CD14-positive monocyte (primary cell): ENCODE data around the gene RAB37. TPM values are rescaled to one million over a fixed set of nuclear protein-coding genes. Genes with fewer than 3 reads are reported as not detected.

Experiments
- DNase-seq, 3 donors: peaks; one replicate each; pipeline ENCODE4 v3.0.0-alpha.2; 2011 to 2022
- H2AFZ ChIP-seq: 2 replicates; pipeline ENCODE4 v1.6.0; 2012; ENCODE audit warnings: mild to moderate bottlenecking, low read depth, low read length, inconsistent platforms; ENCODE audit not compliant: insufficient read depth, poor library complexity, severe bottlenecking
- H3K27ac ChIP-seq, 2 donors: 1 replicate in 1 of 2; 2 replicates in 1 of 2; pipeline ENCODE4 v1.5.1; 2012 to 2013; ENCODE audit warnings: low read length in 2 of 2, control low read depth in 1 of 2, inconsistent platforms in 1 of 2, low read depth in 1 of 2, mild to moderate bottlenecking in 1 of 2
- H3K27me3 ChIP-seq, 2 donors: one replicate each; pipeline versions ENCODE4 v1.6.0 to v1.6.1; 2011 to 2013; ENCODE audit warnings: low read length in 2 of 2; ENCODE audit not compliant: control insufficient read depth in 2 of 2, insufficient read depth in 2 of 2
- H3K36me3 ChIP-seq, 2 donors: replicated peaks in 1 of 2; 1 replicate in 1 of 2; 2 replicates in 1 of 2; pipeline versions ENCODE4 v1.5.1 to v1.6.1; 2012 to 2013; ENCODE audit warnings: low read length in 2 of 2, control low read depth in 1 of 2, inconsistent platforms in 1 of 2, mild to moderate bottlenecking in 1 of 2; ENCODE audit not compliant: insufficient read depth in 2 of 2, control insufficient read depth in 1 of 2
- H3K4me1 ChIP-seq, 2 donors: 1 replicate in 1 of 2; 2 replicates in 1 of 2; pipeline versions ENCODE4 v1.5.1 to v1.6.1; 2012 to 2013; ENCODE audit warnings: low read length in 2 of 2, control low read depth in 1 of 2, inconsistent platforms in 1 of 2, mild to moderate bottlenecking in 1 of 2, moderate library complexity in 1 of 2; ENCODE audit not compliant: insufficient read depth in 2 of 2, control insufficient read depth in 1 of 2
- H3K4me2 ChIP-seq: replicated peaks from 2 replicates; pipeline ENCODE3; 2012; ENCODE audit warnings: low read length, moderate library complexity, mild to moderate bottlenecking; ENCODE audit not compliant: poor library complexity, severe bottlenecking; ENCODE audit errors: extremely low read depth
- H3K4me3 ChIP-seq, 3 experiments: fragments of 200-600 bp in 1 of 3; sonication (generic) in 1 of 3; replicated peaks in 1 of 3; 1 replicate in 2 of 3; 2 replicates in 1 of 3; pipeline ENCODE4 v1.5.1; 2011 to 2013; ENCODE audit warnings: low read length in 3 of 3, mild to moderate bottlenecking in 3 of 3, control low read depth in 2 of 3, low read depth in 2 of 3, inconsistent platforms in 1 of 3, moderate library complexity in 1 of 3
- H3K79me2 ChIP-seq: 2 replicates; pipeline ENCODE4 v1.6.0; 2012; ENCODE audit warnings: mild to moderate bottlenecking, control low read depth, inconsistent platforms, low read length, moderate library complexity; ENCODE audit not compliant: insufficient read depth
- H3K9ac ChIP-seq: 2 replicates; pipeline ENCODE4 v1.6.0; 2017; ENCODE audit warnings: low read length, mild to moderate bottlenecking; ENCODE audit not compliant: insufficient read depth, poor library complexity, severe bottlenecking
- H3K9me3 ChIP-seq, 2 donors: replicated peaks in 1 of 2; 1 replicate in 1 of 2; 2 replicates in 1 of 2; pipeline versions ENCODE4 v1.5.1 to v1.6.1; 2012 to 2013; ENCODE audit warnings: low read length in 2 of 2, control low read depth in 1 of 2; ENCODE audit not compliant: control insufficient read depth in 1 of 2, insufficient read depth in 1 of 2
- H4K20me1 ChIP-seq: 2 replicates; pipeline ENCODE4 v1.6.0; 2012; ENCODE audit warnings: mild to moderate bottlenecking, low read length, control low read depth, moderate library complexity; ENCODE audit not compliant: insufficient read depth
- H3K27ac Mint-ChIP-seq, 7 donors: one replicate each; pipeline ENCODE4 v1.8.0; 2020; ENCODE audit warnings: mild to moderate bottlenecking in 7 of 7, mixed read lengths in 7 of 7, moderate library complexity in 6 of 7, inconsistent platforms in 2 of 7
- H3K27me3 Mint-ChIP-seq, 3 donors: one replicate each; pipeline ENCODE4 v1.8.0; 2021 to 2022; ENCODE audit warnings: low read depth in 3 of 3, mild to moderate bottlenecking in 3 of 3, mixed read lengths in 3 of 3, moderate library complexity in 3 of 3, inconsistent platforms in 1 of 3
- H3K36me3 Mint-ChIP-seq, 2 donors: one replicate each; pipeline ENCODE4 v1.8.0; 2020; ENCODE audit warnings: mixed read lengths in 2 of 2, inconsistent platforms in 1 of 2, mild to moderate bottlenecking in 1 of 2
- H3K4me1 Mint-ChIP-seq: one replicate; pipeline ENCODE4 v1.8.0; 2020; ENCODE audit warnings: mild to moderate bottlenecking, mixed read lengths
- H3K4me3 Mint-ChIP-seq, 2 donors: one replicate each; pipeline ENCODE4 v1.8.0; 2020; ENCODE audit warnings: mild to moderate bottlenecking in 2 of 2, mixed read lengths in 2 of 2, moderate library complexity in 1 of 2
- H3K9me3 Mint-ChIP-seq, 7 donors: one replicate each; pipeline ENCODE4 v1.8.0; 2020 to 2022; ENCODE audit warnings: mixed read lengths in 7 of 7, mild to moderate bottlenecking in 6 of 7, moderate library complexity in 6 of 7, inconsistent platforms in 2 of 7
- WGBS: methylation state at CpG from one replicate; pipeline ENCODE4 v1.1.5; 2013; ENCODE audit warnings: missing lambda C conversion rate; ENCODE audit not compliant: insufficient coverage; 5-methylcytosine and 5-hydroxymethylcytosine counted together
- intact Hi-C, 2 donors: fragments of 100-400 bp; cut with micrococcal nuclease; formaldehyde crosslinking; loops; one replicate each; pipeline versions ENCODE4 v1.15.0 to v1.15.1; 2023
- polyA plus RNA-seq, 3 donors: library from polyadenylated mRNA; depleted of rRNA in 1 of 3; unstranded in 2 of 3; stranded (reverse) in 1 of 3; fragments of 300-500 nt in 2 of 3; fragments of >200 nt in 1 of 3; fragmentation: Illumina TruSeq in 2 of 3; gene quantifications; 1 replicate in 2 of 3; 2 replicates in 1 of 3; pipeline ENCODE4 v1.2.3, GENCODE V29; 2012 to 2021
- TF ChIP-seq, protein P1 (sequence below): fragments of 200-600 bp; IDR thresholded peaks from one replicate; pipeline ENCODE4 v1.8.0; 2022; ENCODE audit warnings: antibody characterized with exemption, mild to moderate bottlenecking

The RAB37 gene
- polyA plus RNA-seq, 3 donors, result 26.8 to 40.9 (median 33.1) TPM

DNA sequence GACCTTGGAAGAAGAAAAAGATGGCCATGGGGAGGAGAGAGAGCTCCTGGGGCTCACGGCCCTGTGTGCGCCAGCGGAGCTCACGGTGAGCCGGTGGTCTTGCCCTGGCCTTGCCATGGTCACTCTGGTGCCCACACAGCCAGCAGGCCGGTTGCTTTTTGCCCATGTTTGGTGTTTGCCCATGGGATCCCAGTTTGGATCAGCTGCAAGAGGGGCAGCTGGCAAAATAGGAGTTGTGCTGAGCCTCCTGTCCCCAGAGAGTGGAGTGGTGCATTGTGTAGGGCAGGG lies 12.9 kb downstream of the RAB37 start:
- H3K79me2 ChIP-seq, result peaks cover 77% of the 10 kb centered on the region
- Mint-ChIP-seq H3K36me3 (peaks cover 24 to 29% of the 10 kb centered on the region in 2 donors), H3K9me3 (peaks cover 0 to 2% (median 0%) of the 10 kb centered on the region in 7 donors), H3K4me3 (peak overlapping the region; percentile 99 to 100), H3K27me3 (no peaks in the 10 kb centered on the region), H3K27ac (peak overlapping the region; percentile 80 to 94 (median 86)), H3K4me1 (peaks cover 69% of the 10 kb centered on the region)
- peaks cover 65% of the 10 kb centered on the region for H4K20me1 ChIP-seq
- no peaks in the 10 kb centered on the region for H3K9me3 ChIP-seq
- 6% methylated on average over 6 of the region's 6 CpGs for WGBS
- H3K9ac ChIP-seq, result peak overlapping the region; percentile 92
- no peak overlapping the region for H2AFZ ChIP-seq
- DNase-seq, result no peak
- H3K4me1 ChIP-seq, result peaks cover 57 to 79% of the 10 kb centered on the region in 2 donors
- H3K36me3 ChIP-seq, result peaks cover 1 to 15% of the 10 kb centered on the region in 2 donors
- TF ChIP-seq, protein P1, sequence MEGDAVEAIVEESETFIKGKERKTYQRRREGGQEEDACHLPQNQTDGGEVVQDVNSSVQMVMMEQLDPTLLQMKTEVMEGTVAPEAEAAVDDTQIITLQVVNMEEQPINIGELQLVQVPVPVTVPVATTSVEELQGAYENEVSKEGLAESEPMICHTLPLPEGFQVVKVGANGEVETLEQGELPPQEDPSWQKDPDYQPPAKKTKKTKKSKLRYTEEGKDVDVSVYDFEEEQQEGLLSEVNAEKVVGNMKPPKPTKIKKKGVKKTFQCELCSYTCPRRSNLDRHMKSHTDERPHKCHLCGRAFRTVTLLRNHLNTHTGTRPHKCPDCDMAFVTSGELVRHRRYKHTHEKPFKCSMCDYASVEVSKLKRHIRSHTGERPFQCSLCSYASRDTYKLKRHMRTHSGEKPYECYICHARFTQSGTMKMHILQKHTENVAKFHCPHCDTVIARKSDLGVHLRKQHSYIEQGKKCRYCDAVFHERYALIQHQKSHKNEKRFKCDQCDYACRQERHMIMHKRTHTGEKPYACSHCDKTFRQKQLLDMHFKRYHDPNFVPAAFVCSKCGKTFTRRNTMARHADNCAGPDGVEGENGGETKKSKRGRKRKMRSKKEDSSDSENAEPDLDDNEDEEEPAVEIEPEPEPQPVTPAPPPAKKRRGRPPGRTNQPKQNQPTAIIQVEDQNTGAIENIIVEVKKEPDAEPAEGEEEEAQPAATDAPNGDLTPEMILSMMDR, result no peak
- intact Hi-C loops, result loop anchor here in 1 of 2 donors (2.0 kb wide), 1 partner anchor 13 kb away; the partner anchor contains the start of gene RAB37
- peak overlapping the region; percentile 91 to 98 (median 97) for H3K4me3 ChIP-seq
- peak overlapping the region; percentile 82 for H3K4me2 ChIP-seq
- no peaks in the 10 kb centered on the region for H3K27me3 ChIP-seq
- peak overlapping the region; percentile 10 to 87 for H3K27ac ChIP-seq

- Mint-ChIP-seq H3K4me3 (peak overlapping the region; percentile 99 to 100), H3K36me3 (peaks cover 28 to 35% of the 10 kb centered on the region in 2 donors), H3K9me3 (peaks cover 0 to 2% (median 0%) of the 10 kb centered on the region in 7 donors), H3K4me1 (peaks cover 74% of the 10 kb centered on the region), H3K27ac (peak overlapping the region in 6 of 7 donors; percentile 79 to 94 (median 88)), H3K27me3 (no peaks in the 10 kb centered on the region)
- H3K9ac ChIP-seq, result peak overlapping the region; percentile 92
- H3K4me2 ChIP-seq, result peak overlapping the region; percentile 82
- no peaks in the 10 kb centered on the region for H3K27me3 ChIP-seq
- TF ChIP-seq, protein P1, result no peak
- H4K20me1 ChIP-seq, result peaks cover 70% of the 10 kb centered on the region
- DNase-seq, result no peak
- H3K27ac ChIP-seq, result peak overlapping the region in 1 of 2 donors; percentile 87
- WGBS, result 20% methylated on average over 7 of the region's 13 CpGs
- peak overlapping the region; percentile 91 to 98 (median 97) for H3K4me3 ChIP-seq
- peaks cover 82% of the 10 kb centered on the region for H3K79me2 ChIP-seq
- H3K9me3 ChIP-seq, result no peaks in the 10 kb centered on the region
- H2AFZ ChIP-seq, result no peak overlapping the region
- peaks cover 54 to 75% of the 10 kb centered on the region in 2 donors for H3K4me1 ChIP-seq
- intact Hi-C loops, result loop anchor here in 1 of 2 donors (2.0 kb wide), 1 partner anchor 14 kb away; the partner anchor contains the start of gene RAB37
- peaks cover 6 to 20% of the 10 kb centered on the region in 2 donors for H3K36me3 ChIP-seq
Observed at GRCh38 chr17:74750327-74751069, 13.4 kb downstream of the RAB37 start.
